SU-DHL-6 (cell line): Measurements from ENCODE around the gene PYGB.

Experiments
- H2AFZ ChIP-seq: fragments of 200-600 bp; sonication (generic); 2 replicates; pipeline ENCODE4 v1.6.1; 2014; ENCODE audit warnings: low read depth, mild to moderate bottlenecking, moderate library complexity, mixed read lengths, antibody characterized with exemption, low read length; ENCODE audit not compliant: severe bottlenecking
- H3F3A ChIP-seq: fragments of 200-600 bp; shearing (Covaris generic); 2 replicates; pipeline ENCODE4 v1.6.0; 2016; ENCODE audit warnings: antibody characterized with exemption, mild to moderate bottlenecking; ENCODE audit not compliant: insufficient read depth
- H3K27ac ChIP-seq: fragments of 200-600 bp; sonication (generic); 2 replicates; pipeline ENCODE4 v1.5.1; 2016; ENCODE audit warnings: low read depth, mild to moderate bottlenecking, low read length, moderate library complexity, mixed read lengths
- H3K27me3 ChIP-seq: fragments of 200-600 bp; sonication (generic), shearing (Covaris generic); 2 replicates; pipeline ENCODE4 v1.6.0; 2014; ENCODE audit warnings: mild to moderate bottlenecking, low read length
- H3K36me3 ChIP-seq: fragments of 200-600 bp; sonication (generic); 2 replicates; pipeline ENCODE4 v1.6.1; 2014; ENCODE audit warnings: mild to moderate bottlenecking, low read length, mixed read lengths
- H3K4me2 ChIP-seq: fragments of 300-600, 200-600 bp; shearing (Covaris generic), sonication (generic); 2 replicates; pipeline ENCODE4 v1.6.0; 2014; ENCODE audit warnings: low read length, low read depth, mild to moderate bottlenecking; ENCODE audit not compliant: poor library complexity, severe bottlenecking
- H3K4me3 ChIP-seq: fragments of 200-600 bp; sonication (generic); 2 replicates; pipeline ENCODE4 v1.5.1; 2014; ENCODE audit warnings: antibody characterized with exemption, low read length, mild to moderate bottlenecking, mixed read lengths; ENCODE audit not compliant: insufficient read depth, poor library complexity, severe bottlenecking
- H3K79me2 ChIP-seq: fragments of 200-600 bp; sonication (generic); 2 replicates; pipeline ENCODE4 v1.6.1; 2014; ENCODE audit warnings: mild to moderate bottlenecking, low read length, moderate library complexity; ENCODE audit not compliant: insufficient read depth
- H3K9ac ChIP-seq: fragments of 200-600 bp; sonication (generic); 2 replicates; pipeline ENCODE4 v1.7.0; 2014; ENCODE audit warnings: mild to moderate bottlenecking, low read length
- H3K9me2 ChIP-seq: fragments of 200-600 bp; sonication (generic); replicated peaks from 2 replicates; pipeline ENCODE4 v1.6.1; 2014; ENCODE audit warnings: low read length; ENCODE audit not compliant: insufficient read depth
- H3K9me3 ChIP-seq: fragments of 200-600 bp; sonication (generic); 2 replicates; pipeline ENCODE4 v1.6.1; 2014; ENCODE audit warnings: low read length, mixed read lengths; ENCODE audit not compliant: insufficient read depth
- H4K20me1 ChIP-seq: fragments of 200-600 bp; sonication (generic); 2 replicates; pipeline ENCODE4 v1.6.1; 2014; ENCODE audit warnings: low read depth, mild to moderate bottlenecking, antibody characterized with exemption, low read length, moderate library complexity, mixed read lengths
- EZH2phosphoT487 ChIP-seq: fragments of 200-600 bp; sonication (generic), shearing (Covaris generic); conservative IDR thresholded peaks from 2 replicates; pipeline ENCODE4 v1.6.1; 2018; ENCODE audit warnings: mild to moderate bottlenecking, antibody characterized with exemption, low read length, moderate library complexity, mixed read lengths
- TF ChIP-seq, protein P1 (sequence below): fragments of 200-600 bp; sonication (generic); IDR thresholded peaks from one replicate; pipeline ENCODE4 v1.5.1; 2017; ENCODE audit warnings: antibody characterized with exemption, mild to moderate bottlenecking, low read length, moderate library complexity; ENCODE audit not compliant: insufficient read depth, poor library complexity, severe bottlenecking

Gene PYGB

DNA sequence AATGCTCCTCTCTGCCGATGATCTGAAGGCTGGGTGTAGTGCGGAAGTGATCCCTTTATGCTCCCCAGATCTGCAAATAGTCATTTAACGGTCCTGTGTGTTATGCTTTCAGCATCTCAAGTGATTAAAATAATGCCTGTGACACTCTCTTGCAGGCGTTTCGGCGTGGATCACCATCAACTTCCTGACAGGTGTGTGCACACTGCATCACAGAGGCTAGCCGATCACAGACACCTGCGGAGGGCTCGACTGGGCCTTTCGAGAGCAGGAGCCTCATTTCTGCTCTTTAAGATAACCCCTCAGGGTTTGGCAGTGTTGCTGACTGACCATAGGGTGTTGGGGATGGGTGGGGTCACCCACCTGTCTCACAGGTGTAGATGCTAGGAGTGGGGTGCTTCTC is 32.4 kb upstream of the PYGB start:
- no peak overlapping the region for H3K27ac ChIP-seq
- no peak overlapping the region for H2AFZ ChIP-seq
- no peak overlapping the region for H3K9ac ChIP-seq
- no peaks in the 10 kb centered on the region for H3F3A ChIP-seq
- no peaks in the 10 kb centered on the region for H3K9me2 ChIP-seq
- TF ChIP-seq, protein P1, sequence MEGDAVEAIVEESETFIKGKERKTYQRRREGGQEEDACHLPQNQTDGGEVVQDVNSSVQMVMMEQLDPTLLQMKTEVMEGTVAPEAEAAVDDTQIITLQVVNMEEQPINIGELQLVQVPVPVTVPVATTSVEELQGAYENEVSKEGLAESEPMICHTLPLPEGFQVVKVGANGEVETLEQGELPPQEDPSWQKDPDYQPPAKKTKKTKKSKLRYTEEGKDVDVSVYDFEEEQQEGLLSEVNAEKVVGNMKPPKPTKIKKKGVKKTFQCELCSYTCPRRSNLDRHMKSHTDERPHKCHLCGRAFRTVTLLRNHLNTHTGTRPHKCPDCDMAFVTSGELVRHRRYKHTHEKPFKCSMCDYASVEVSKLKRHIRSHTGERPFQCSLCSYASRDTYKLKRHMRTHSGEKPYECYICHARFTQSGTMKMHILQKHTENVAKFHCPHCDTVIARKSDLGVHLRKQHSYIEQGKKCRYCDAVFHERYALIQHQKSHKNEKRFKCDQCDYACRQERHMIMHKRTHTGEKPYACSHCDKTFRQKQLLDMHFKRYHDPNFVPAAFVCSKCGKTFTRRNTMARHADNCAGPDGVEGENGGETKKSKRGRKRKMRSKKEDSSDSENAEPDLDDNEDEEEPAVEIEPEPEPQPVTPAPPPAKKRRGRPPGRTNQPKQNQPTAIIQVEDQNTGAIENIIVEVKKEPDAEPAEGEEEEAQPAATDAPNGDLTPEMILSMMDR, result no peak
- no peak for TF ChIP-seq EZH2phosphoT487
- H4K20me1 ChIP-seq, result no peaks in the 10 kb centered on the region
- no peaks in the 10 kb centered on the region for H3K79me2 ChIP-seq
- H3K27me3 ChIP-seq, result no peaks in the 10 kb centered on the region
- H3K4me3 ChIP-seq, result no peak overlapping the region
- no peaks in the 10 kb centered on the region for H3K9me3 ChIP-seq
- no peak overlapping the region for H3K4me2 ChIP-seq
- H3K36me3 ChIP-seq, result no peaks in the 10 kb centered on the region

DNA sequence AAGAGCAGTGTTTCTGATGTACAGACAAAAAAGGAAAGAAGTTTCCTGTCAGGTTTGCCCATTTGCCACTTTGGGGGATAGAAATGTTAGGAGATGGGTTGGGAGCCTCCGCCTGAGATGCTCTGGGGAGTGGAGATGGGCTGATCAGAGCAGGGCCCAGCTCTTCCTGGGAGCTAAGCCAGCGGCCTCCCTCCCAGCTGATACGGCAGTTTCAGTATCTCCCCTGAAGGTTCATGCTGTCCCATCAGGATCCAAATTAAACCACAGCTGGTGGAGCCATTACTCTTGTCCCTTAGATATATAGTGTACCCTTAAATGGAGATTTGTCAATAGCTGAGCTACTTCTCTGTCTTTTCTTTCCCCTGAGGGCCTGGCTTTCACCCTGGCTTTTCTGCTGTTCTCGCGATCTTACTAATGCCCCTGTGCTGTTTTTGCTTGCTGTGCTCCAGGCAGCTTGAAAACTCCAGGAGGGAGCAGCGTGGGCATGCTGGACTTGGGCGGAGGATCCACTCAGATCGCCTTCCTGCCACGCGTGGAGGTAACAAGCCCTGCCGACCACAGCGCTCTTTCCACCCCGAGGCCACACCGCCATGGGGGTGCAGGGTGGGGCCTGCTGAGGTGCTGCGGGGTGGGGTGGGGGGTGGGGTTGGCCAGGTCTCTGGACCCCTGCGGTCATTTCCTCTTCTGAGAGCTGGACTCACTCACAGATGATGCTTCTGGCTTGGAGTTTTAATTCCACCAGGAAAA is 31.5 kb upstream of the PYGB start:
- H3K27ac ChIP-seq, result no peak overlapping the region
- no peaks in the 10 kb centered on the region for H3K9me2 ChIP-seq
- H3K79me2 ChIP-seq, result no peaks in the 10 kb centered on the region
- TF ChIP-seq EZH2phosphoT487, result no peak
- TF ChIP-seq, protein P1, result no peak
- H3K4me3 ChIP-seq, result no peak overlapping the region
- H3K9ac ChIP-seq, result no peak overlapping the region
- no peaks in the 10 kb centered on the region for H3K9me3 ChIP-seq
- no peaks in the 10 kb centered on the region for H3K36me3 ChIP-seq
- H2AFZ ChIP-seq, result no peak overlapping the region
- no peaks in the 10 kb centered on the region for H4K20me1 ChIP-seq
- no peak overlapping the region for H3K4me2 ChIP-seq
- H3F3A ChIP-seq, result no peaks in the 10 kb centered on the region
- H3K27me3 ChIP-seq, result no peaks in the 10 kb centered on the region

DNA sequence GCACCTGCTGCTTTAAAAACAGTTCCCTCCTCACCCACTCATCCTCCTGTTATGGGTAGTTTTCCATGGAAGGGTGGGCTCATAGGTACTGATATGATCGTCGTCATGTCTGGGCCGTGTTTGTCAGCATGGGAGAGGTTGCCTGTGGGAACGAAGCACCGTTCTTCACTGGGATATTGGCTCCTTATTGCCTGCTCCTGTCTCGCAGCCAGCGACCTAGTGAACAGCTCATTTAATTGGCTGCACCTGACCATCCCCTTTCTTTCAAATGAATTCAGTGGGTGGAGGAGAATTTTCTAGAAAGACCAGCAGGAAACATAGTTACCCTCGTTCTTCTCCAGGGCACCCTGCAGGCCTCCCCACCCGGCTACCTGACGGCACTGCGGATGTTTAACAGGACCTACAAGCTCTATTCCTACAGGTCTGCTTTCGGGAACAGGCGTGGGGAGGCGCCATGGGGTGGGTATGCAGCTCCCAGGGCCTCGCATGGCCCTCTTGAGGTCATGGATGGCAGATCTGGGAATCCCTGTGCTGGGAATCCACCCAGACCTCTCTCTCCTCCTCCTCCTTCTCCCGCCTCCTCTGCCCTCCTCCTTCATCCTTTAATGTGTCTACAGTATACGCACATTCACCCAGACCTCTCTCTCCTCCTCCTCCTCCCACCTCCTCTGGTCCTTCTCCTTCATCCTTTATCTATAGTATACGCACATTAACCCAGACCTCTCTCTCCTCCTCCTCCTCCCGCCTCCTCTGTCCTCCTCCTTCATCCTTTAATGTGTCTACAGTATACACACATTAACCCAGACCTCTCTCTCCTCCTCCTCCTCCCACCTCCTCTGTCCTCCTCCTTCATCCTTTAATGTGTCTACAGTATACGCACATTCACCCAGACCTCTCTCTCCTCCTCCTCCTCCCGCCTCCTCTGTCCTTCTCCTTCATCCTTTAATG is 30.4 kb upstream of the PYGB start:
- H3K9me2 ChIP-seq, result no peaks in the 10 kb centered on the region
- H3K36me3 ChIP-seq, result no peaks in the 10 kb centered on the region
- H3K27me3 ChIP-seq, result no peaks in the 10 kb centered on the region
- H3K4me2 ChIP-seq, result no peak overlapping the region
- H3K4me3 ChIP-seq, result no peak overlapping the region
- no peak overlapping the region for H3K9ac ChIP-seq
- H2AFZ ChIP-seq, result no peak overlapping the region
- no peaks in the 10 kb centered on the region for H3K79me2 ChIP-seq
- no peaks in the 10 kb centered on the region for H3K9me3 ChIP-seq
- TF ChIP-seq EZH2phosphoT487, result no peak
- TF ChIP-seq, protein P1, result no peak
- H3F3A ChIP-seq, result no peaks in the 10 kb centered on the region
- no peaks in the 10 kb centered on the region for H4K20me1 ChIP-seq
- no peak overlapping the region for H3K27ac ChIP-seq
